GM12891 (cell line): Measurements from ENCODE around the gene HDAC9.

Source experiments
- POLR2A ChIP-seq: IDR thresholded peaks from 2 replicates; pipeline ENCODE4 v1.6.1; 2011; ENCODE audit warnings: low read depth, low read length, control low read depth
- POLR2AphosphoS5 ChIP-seq: IDR thresholded peaks from 2 replicates; pipeline ENCODE4 v1.6.1; 2011; ENCODE audit warnings: low read depth, low read length, control low read depth
- POU2F2 ChIP-seq: IDR thresholded peaks from 2 replicates; pipeline ENCODE4 v1.6.1; 2011; ENCODE audit warnings: low read depth, mild to moderate bottlenecking, control low read depth, low read length, moderate library complexity
- SPI1 ChIP-seq: IDR thresholded peaks from 2 replicates; pipeline ENCODE4 v1.6.1; 2011; ENCODE audit warnings: low read depth, low read length, control low read depth
- TAF1 ChIP-seq: IDR thresholded peaks from 2 replicates; pipeline ENCODE4 v1.6.1; 2011; ENCODE audit warnings: low read depth, low read length, control low read depth

GRCh38 chr7:18861514-18862118, 366.1 kb downstream of the HDAC9 start:
- TF ChIP-seq POLR2A (no peak), SPI1 (no peak), POLR2AphosphoS5 (no peak), POU2F2 (no peak), TAF1 (no peak)
